Measurements from ENCODE around the gene LSAMP. TPM values are rescaled to one million over a fixed set of nuclear protein-coding genes. Genes with fewer than 3 reads are reported as not detected.

LSAMP gene
- total and polyA plus RNA-seq, 2 of the 4 experiments (the other 2 are of a cell fraction) = 7.9 to 8.0 TPM

DNA sequence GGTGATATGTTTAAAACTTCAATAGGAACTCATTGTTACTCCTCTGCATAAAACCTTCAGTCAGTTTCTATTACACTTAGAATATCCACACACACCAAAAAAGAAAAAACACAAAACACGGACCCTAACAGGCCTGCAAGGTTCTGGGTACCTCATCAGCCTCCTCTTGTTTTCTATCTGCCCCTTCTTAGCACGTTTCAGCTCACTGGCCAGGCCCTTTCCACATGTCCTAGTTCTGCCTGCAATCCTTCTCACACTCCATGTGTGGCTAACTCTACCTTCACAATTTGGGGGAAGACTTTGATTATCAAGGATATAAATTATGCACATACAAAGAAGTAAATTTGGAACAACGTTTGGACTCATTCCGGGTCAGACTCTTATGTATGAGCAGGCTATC, 376.3 kb downstream of the LSAMP start:
- Histone ChIP-seq H2BK20ac (ENCODE audit: low read depth, low read length) (no peak overlapping the region), H3K4me2 (ENCODE audit: low read depth, low read length) (no peak overlapping the region), H2BK15ac (ENCODE audit: low read depth, low read length) (no peak overlapping the region), H3K56ac (ENCODE audit: extremely low read depth, insufficient read depth, low read length) (no peak overlapping the region), H3K18ac (ENCODE audit: low read depth, low read length) (no peak overlapping the region), H3K27ac (ENCODE audit: insufficient read depth, low read length) (no peak overlapping the region), H3K36me3 (ENCODE audit: control insufficient read depth, insufficient read depth, low read length) (no peaks in the 10 kb centered on the region), H3K4ac (ENCODE audit: low read depth, low read length) (no peak overlapping the region), H3K4me1 (ENCODE audit: control insufficient read depth, insufficient read depth, low read length) (peaks cover 2% of the 10 kb centered on the region; the same call in 1 of the 2 replicates), H3K23ac (ENCODE audit: low read depth, low read length) (no peak overlapping the region), H3K4me3 (ENCODE audit: insufficient read depth, low read depth, low read length) (no peak overlapping the region), H2AK5ac (ENCODE audit: low read depth, low read length) (no peak overlapping the region), H4K20me1 (ENCODE audit: insufficient read depth, low read length) (no peaks in the 10 kb centered on the region), H3K9me3 (ENCODE audit: control insufficient read depth, insufficient read depth, low read length) (no peaks in the 10 kb centered on the region), H2AK9ac (replicated peaks; ENCODE audit: low read depth, low read length, poor library complexity) (no peak overlapping the region), H2BK5ac (ENCODE audit: low read depth, low read length, poor library complexity, severe bottlenecking) (no peak overlapping the region), H3K14ac (replicated peaks; ENCODE audit: low read depth, low read length) (no peak overlapping the region), H4K8ac (ENCODE audit: low read depth in 2 of 2, low read length in 2 of 2) (no peak overlapping the region), H3K9me1 (ENCODE audit: insufficient read depth, low read length) (no peaks in the 10 kb centered on the region), H2AFZ (replicated peaks; ENCODE audit: low read length, poor library complexity) (no peak overlapping the region), H3K79me1 (ENCODE audit: low read depth in 1 of 2, low read length in 2 of 2) (no peaks in the 10 kb centered on the region), H3K27me3 (ENCODE audit: control insufficient read depth, insufficient read depth, low read length) (no peaks in the 10 kb centered on the region), H3K9ac (ENCODE audit: low read depth, low read length) (no peak overlapping the region), H2BK120ac (ENCODE audit: low read depth, low read length) (no peak overlapping the region), H4K5ac (ENCODE audit: low read depth, low read length) (no peak overlapping the region), H4K91ac (ENCODE audit: insufficient read depth, low read depth, low read length) (no peak overlapping the region)
- in situ Hi-C loops (cut with MboI; ENCODE audit: low sequenced_read_pairs) (no loop called here), intact Hi-C loops (cut with micrococcal nuclease) (no loop called here), dilution Hi-C loops (cut with HindIII; ENCODE audit: low sequenced_read_pairs, unreplicated experiment) (no loop called here)
- POLR2A ChIA-PET (ENCODE audit: unreplicated experiment) = no interaction called here
- CTCF ChIA-PET = no interaction called here
- DNase-seq (no peak), ATAC-seq (ENCODE audit: low read depth) (no peak)
- TF ChIP-seq POLR2A (IDR thresholded peaks at IDR 0.05; ENCODE audit: low read depth, low read length) (no peak), BHLHE40 (IDR thresholded peaks at IDR 0.05; ENCODE audit: low read depth, low read length) (no peak), MAFK (IDR thresholded peaks at IDR 0.05; ENCODE audit: low read depth, low read length) (no peak), RFX5 (IDR thresholded peaks at IDR 0.05; ENCODE audit: low read depth, low read length) (no peak), USF2 (IDR thresholded peaks at IDR 0.05; ENCODE audit: low read depth, low read length) (no peak), NFE2L2 (IDR thresholded peaks at IDR 0.05; ENCODE audit: low read depth, low read length) (no peak), CHD1 (IDR thresholded peaks at IDR 0.05; ENCODE audit: low read depth, low read length) (no peak)
- TF ChIP-seq, protein P1, sequence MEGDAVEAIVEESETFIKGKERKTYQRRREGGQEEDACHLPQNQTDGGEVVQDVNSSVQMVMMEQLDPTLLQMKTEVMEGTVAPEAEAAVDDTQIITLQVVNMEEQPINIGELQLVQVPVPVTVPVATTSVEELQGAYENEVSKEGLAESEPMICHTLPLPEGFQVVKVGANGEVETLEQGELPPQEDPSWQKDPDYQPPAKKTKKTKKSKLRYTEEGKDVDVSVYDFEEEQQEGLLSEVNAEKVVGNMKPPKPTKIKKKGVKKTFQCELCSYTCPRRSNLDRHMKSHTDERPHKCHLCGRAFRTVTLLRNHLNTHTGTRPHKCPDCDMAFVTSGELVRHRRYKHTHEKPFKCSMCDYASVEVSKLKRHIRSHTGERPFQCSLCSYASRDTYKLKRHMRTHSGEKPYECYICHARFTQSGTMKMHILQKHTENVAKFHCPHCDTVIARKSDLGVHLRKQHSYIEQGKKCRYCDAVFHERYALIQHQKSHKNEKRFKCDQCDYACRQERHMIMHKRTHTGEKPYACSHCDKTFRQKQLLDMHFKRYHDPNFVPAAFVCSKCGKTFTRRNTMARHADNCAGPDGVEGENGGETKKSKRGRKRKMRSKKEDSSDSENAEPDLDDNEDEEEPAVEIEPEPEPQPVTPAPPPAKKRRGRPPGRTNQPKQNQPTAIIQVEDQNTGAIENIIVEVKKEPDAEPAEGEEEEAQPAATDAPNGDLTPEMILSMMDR (conservative IDR thresholded peaks at IDR 0.05; ENCODE audit: low read depth, low read length) = no peak
- no TSS peak for BruUV-seq (replicated peaks)
- WGBS, 2 experiments (ENCODE audit: extremely low coverage in 2 of 2, insufficient read length in 1 of 2) = no CpG with 5 or more reads among the region's 4 CpGs
